Peyer's patch (tissue), 4 donors: ENCODE data around the gene ANKRD29.

Source experiments
- POLR2A ChIP-seq, 2 donors: fragments of 450-650 bp; IDR thresholded peaks; one replicate each; pipeline ENCODE4 v1.5.1; 2017; ENCODE audit warnings: antibody characterized with exemption in 2 of 2, mild to moderate bottlenecking in 2 of 2, moderate library complexity in 2 of 2
- TF ChIP-seq, protein P1 (sequence below), 6 experiments: fragments of 450-650 bp in 4 of 6; fragments of 200-600 bp in 2 of 6; sonication (generic) in 1 of 6; IDR thresholded peaks; one replicate each; pipeline ENCODE4 v1.5.1; 2017 to 2019; ENCODE audit warnings: antibody characterized with exemption in 6 of 6, mild to moderate bottlenecking in 3 of 6, moderate library complexity in 1 of 6

GRCh38 chr18:23703987-23704384 is 41.3 kb upstream of the ANKRD29 start:
- TF ChIP-seq, protein P1, sequence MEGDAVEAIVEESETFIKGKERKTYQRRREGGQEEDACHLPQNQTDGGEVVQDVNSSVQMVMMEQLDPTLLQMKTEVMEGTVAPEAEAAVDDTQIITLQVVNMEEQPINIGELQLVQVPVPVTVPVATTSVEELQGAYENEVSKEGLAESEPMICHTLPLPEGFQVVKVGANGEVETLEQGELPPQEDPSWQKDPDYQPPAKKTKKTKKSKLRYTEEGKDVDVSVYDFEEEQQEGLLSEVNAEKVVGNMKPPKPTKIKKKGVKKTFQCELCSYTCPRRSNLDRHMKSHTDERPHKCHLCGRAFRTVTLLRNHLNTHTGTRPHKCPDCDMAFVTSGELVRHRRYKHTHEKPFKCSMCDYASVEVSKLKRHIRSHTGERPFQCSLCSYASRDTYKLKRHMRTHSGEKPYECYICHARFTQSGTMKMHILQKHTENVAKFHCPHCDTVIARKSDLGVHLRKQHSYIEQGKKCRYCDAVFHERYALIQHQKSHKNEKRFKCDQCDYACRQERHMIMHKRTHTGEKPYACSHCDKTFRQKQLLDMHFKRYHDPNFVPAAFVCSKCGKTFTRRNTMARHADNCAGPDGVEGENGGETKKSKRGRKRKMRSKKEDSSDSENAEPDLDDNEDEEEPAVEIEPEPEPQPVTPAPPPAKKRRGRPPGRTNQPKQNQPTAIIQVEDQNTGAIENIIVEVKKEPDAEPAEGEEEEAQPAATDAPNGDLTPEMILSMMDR (IDR thresholded peaks at IDR 0.05): no peak
- TF ChIP-seq POLR2A (IDR thresholded peaks at IDR 0.05): no peak
